Panc1 (cell line): ENCODE measurements around the gene ACKR2. TPM values are rescaled to one million over a fixed set of nuclear protein-coding genes. Genes with fewer than 3 reads are reported as not detected.

ENCODE experiments used
- ATAC-seq: fragments of 200-7000 bp; cut with Tn5 transposase; 2 replicates; pipeline ENCODE4 v1.9.1; 2020; ENCODE audit warnings: mild to moderate bottlenecking, moderate library complexity
- BruUV-seq: library from RNA; stranded (reverse); fragments of 400-500 nt; replicated peaks from 2 replicates; lab custom pipeline; 2021; lab: Mats Ljungman, UMichigan
- CTCF ChIA-PET: fragments of 300-600 bp; sonication (Branson Sonifier 250); formaldehyde crosslinking; loops from one replicate; lab custom pipeline; 2022; ENCODE audit warnings: antibody characterized with exemption; lab: Charles Lee
- POLR2A ChIA-PET: fragments of 300-600 bp; sonication (Branson Sonifier 250); formaldehyde crosslinking; loops from one replicate; lab custom pipeline; 2022; ENCODE audit warnings: antibody characterized with exemption; lab: Charles Lee
- DNase-seq: peaks from one replicate; pipeline ENCODE4 v3.0.0-alpha.2; 2010; ENCODE audit warnings: low read depth, low spot score
- H3K27ac ChIP-seq: 2 replicates; pipeline ENCODE4 v1.5.1; 2011; ENCODE audit warnings: mild to moderate bottlenecking, low read length, inconsistent platforms
- H3K27me3 ChIP-seq: fragments of 200-500 bp; sonication (Bioruptor generic); 2 replicates; pipeline ENCODE4 v1.6.0; 2014; ENCODE audit warnings: low read length, inconsistent platforms; ENCODE audit not compliant: control insufficient read depth, insufficient read depth
- H3K36me3 ChIP-seq: fragments of 200-500 bp; sonication (Bioruptor generic); 2 replicates; pipeline ENCODE4 v1.5.1; 2014; ENCODE audit warnings: inconsistent platforms, mild to moderate bottlenecking, low read length, moderate library complexity; ENCODE audit not compliant: control insufficient read depth, insufficient read depth
- H3K4me1 ChIP-seq: 2 replicates; pipeline ENCODE4 v1.5.1; 2011; ENCODE audit warnings: inconsistent platforms, mild to moderate bottlenecking, low read length, moderate library complexity; ENCODE audit not compliant: control insufficient read depth, insufficient read depth
- H3K4me3 ChIP-seq, 2 experiments: 2 replicates each; pipeline ENCODE4 v1.5.1; 2011 to 2012; ENCODE audit warnings: low read depth in 2 of 2, low read length in 2 of 2, mild to moderate bottlenecking in 2 of 2, inconsistent platforms in 1 of 2, moderate library complexity in 1 of 2
- H3K9me3 ChIP-seq: fragments of 200-500 bp; sonication (Bioruptor generic); 2 replicates; pipeline ENCODE4 v1.5.1; 2014; ENCODE audit warnings: low read depth, mild to moderate bottlenecking, inconsistent platforms, low read length, moderate library complexity; ENCODE audit not compliant: control insufficient read depth, insufficient read depth
- POLR2AphosphoS5 ChIP-seq: IDR thresholded peaks from 2 replicates; pipeline ENCODE4 v1.6.1; 2012; ENCODE audit warnings: mild to moderate bottlenecking, low read depth, low read length, moderate library complexity
- SIN3A ChIP-seq: IDR thresholded peaks from 2 replicates; pipeline ENCODE4 v1.6.1; 2012; ENCODE audit warnings: low read depth, mild to moderate bottlenecking, low read length, moderate library complexity, borderline replicate concordance; ENCODE audit not compliant: insufficient read depth
- TCF7L2 ChIP-seq: IDR thresholded peaks from 2 replicates; pipeline ENCODE4 v1.6.1; 2011; ENCODE audit warnings: mild to moderate bottlenecking, low read depth, low read length, inconsistent platforms
- in situ Hi-C: cut with HindIII; loops from 2 replicates; pipeline ENCODE4 v1.10.0; 2016; ENCODE audit warnings: low sequenced_read_pairs, low pct_unique_long_range_greater_than_20kb
- intact Hi-C: fragments of 100-400 bp; cut with micrococcal nuclease; formaldehyde crosslinking; loops from one replicate; pipeline ENCODE4 v1.10.0; 2022; ENCODE audit not compliant: unreplicated experiment
- total RNA-seq: library from RNA; stranded (reverse); gene quantifications from one replicate; pipeline ENCODE4 v1.2.1, GENCODE V29; 2021; ENCODE audit not compliant: unreplicated experiment
- TF ChIP-seq, protein P1 (sequence below), 2 experiments: IDR thresholded peaks; 2 replicates each; pipeline ENCODE4 v1.6.1; 2011 to 2012; ENCODE audit warnings: low read depth in 2 of 2, control low read depth in 1 of 2, low read length in 1 of 2, mild to moderate bottlenecking in 1 of 2, moderate library complexity in 1 of 2; ENCODE audit not compliant: insufficient read depth in 1 of 2
- TF ChIP-seq, protein P2 (sequence below): fragments of 450-650 bp; IDR thresholded peaks from 2 replicates; pipeline ENCODE4 v1.5.1; 2017; ENCODE audit warnings: mild to moderate bottlenecking

The ACKR2 gene
- total RNA-seq, 1 experiment from 2014 or later = not detected

DNA sequence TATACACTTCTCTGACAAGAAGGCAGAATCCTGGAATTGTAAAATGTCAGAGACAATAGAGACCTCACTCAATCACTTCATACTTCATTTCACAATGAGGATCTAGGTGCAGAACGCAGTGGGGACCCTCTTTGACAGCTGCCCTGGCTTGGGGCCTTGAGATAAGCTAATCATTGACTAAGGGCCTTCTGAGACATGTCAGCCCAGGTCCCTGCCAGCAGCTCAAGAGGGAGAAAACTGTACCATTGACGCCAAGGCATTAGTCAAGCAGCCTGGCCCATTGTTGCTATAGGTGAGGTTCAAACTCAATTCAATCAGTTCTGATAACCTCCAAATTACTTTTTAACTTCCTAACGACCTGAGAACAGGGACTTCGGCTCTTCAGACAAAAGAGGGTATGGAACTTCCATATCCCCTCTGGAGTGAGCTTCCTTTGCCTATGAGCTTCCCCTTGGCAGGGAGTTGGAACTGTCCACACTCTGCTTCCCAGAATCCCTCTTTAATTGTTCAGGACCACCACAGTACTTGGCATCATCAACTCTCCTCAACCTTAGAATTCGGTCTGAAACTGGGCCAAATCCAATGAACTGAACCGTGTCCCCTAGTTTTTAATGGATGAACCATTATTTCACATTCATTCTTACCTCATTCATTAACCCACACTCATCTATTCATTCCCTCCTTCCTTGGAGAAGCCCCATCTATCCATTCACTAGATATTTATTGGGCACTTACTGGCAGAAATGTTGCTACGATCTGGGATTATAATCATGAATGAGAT, 67.9 kb downstream of the ACKR2 start:
- Histone ChIP-seq H3K36me3 (no peaks in the 10 kb centered on the region), H3K27ac (no peak overlapping the region), H3K4me3 (no peak overlapping the region), H3K27me3 (no peaks in the 10 kb centered on the region), H3K4me1 (no peaks in the 10 kb centered on the region), H3K9me3 (no peaks in the 10 kb centered on the region)
- BruUV-seq = no TSS peak
- in situ Hi-C loops = no loop called here
- TF ChIP-seq SIN3A (no peak), POLR2AphosphoS5 (no peak), TCF7L2 (no peak)
- TF ChIP-seq, protein P1, sequence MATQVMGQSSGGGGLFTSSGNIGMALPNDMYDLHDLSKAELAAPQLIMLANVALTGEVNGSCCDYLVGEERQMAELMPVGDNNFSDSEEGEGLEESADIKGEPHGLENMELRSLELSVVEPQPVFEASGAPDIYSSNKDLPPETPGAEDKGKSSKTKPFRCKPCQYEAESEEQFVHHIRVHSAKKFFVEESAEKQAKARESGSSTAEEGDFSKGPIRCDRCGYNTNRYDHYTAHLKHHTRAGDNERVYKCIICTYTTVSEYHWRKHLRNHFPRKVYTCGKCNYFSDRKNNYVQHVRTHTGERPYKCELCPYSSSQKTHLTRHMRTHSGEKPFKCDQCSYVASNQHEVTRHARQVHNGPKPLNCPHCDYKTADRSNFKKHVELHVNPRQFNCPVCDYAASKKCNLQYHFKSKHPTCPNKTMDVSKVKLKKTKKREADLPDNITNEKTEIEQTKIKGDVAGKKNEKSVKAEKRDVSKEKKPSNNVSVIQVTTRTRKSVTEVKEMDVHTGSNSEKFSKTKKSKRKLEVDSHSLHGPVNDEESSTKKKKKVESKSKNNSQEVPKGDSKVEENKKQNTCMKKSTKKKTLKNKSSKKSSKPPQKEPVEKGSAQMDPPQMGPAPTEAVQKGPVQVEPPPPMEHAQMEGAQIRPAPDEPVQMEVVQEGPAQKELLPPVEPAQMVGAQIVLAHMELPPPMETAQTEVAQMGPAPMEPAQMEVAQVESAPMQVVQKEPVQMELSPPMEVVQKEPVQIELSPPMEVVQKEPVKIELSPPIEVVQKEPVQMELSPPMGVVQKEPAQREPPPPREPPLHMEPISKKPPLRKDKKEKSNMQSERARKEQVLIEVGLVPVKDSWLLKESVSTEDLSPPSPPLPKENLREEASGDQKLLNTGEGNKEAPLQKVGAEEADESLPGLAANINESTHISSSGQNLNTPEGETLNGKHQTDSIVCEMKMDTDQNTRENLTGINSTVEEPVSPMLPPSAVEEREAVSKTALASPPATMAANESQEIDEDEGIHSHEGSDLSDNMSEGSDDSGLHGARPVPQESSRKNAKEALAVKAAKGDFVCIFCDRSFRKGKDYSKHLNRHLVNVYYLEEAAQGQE (IDR thresholded peaks at IDR 0.05; ENCODE audit: insufficient read depth in 1 of 2, low read depth in 2 of 2, low read length in 1 of 2) = no peak
- TF ChIP-seq, protein P2, sequence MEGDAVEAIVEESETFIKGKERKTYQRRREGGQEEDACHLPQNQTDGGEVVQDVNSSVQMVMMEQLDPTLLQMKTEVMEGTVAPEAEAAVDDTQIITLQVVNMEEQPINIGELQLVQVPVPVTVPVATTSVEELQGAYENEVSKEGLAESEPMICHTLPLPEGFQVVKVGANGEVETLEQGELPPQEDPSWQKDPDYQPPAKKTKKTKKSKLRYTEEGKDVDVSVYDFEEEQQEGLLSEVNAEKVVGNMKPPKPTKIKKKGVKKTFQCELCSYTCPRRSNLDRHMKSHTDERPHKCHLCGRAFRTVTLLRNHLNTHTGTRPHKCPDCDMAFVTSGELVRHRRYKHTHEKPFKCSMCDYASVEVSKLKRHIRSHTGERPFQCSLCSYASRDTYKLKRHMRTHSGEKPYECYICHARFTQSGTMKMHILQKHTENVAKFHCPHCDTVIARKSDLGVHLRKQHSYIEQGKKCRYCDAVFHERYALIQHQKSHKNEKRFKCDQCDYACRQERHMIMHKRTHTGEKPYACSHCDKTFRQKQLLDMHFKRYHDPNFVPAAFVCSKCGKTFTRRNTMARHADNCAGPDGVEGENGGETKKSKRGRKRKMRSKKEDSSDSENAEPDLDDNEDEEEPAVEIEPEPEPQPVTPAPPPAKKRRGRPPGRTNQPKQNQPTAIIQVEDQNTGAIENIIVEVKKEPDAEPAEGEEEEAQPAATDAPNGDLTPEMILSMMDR = no peak
- ChIA-PET CTCF (no interaction called here), POLR2A (no interaction called here)
- DNase-seq = no peak
- intact Hi-C loops = no loop called here
- no peak for ATAC-seq

DNA sequence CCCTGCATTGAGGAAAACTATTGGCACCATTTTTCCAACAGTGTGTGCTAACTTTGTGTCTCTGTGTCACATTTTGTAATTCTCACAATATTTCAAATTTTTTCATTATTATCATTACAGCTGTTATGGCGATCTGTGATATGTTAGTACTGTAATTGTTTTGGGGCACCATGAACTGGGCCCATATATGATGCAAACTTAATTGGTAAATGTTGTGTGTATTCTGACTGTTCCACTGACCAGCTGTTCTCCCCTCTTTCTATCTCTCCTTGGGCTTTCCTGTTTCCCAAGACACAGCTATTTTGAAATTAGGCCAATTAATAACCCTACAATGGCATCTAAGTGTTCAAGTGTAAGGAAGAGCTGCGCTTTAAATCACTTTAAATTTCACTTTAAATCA, 68.6 kb downstream of the ACKR2 start:
- BruUV-seq = no TSS peak
- no peak overlapping the region for H3K4me3 ChIP-seq
- no peaks in the 10 kb centered on the region for H3K9me3 ChIP-seq
- ATAC-seq = no peak
- ChIA-PET CTCF (no interaction called here), POLR2A (no interaction called here)
- H3K27ac ChIP-seq = no peak overlapping the region
- in situ Hi-C loops = no loop called here
- no peak for TF ChIP-seq POLR2AphosphoS5
- TF ChIP-seq, protein P2 = no peak
- H3K36me3 ChIP-seq = no peaks in the 10 kb centered on the region
- intact Hi-C loops = no loop called here
- no peaks in the 10 kb centered on the region for H3K27me3 ChIP-seq
- no peaks in the 10 kb centered on the region for H3K4me1 ChIP-seq
- DNase-seq = no peak
